Measurements from ENCODE around the gene MOBP.
"Not testable (repeated sequence)": the region's sequence is repeated elsewhere in the genome, so short reads cannot be mapped to it uniquely, and the experiment has no call there.

Gene MOBP

GRCh38 chr3:39467394-39468107, at the start of gene MOBP:
MOBP (plus strand) TSS chr3:39467680; CDS start chr3:39502070, 34,390 bp downstream.
- no peak for DNase-seq

- not testable (repeated sequence) for DNase-seq
These were observed 48.8 kb upstream of the MOBP start for GRCh38 chr3:39418556-39419225.

GRCh38 chr3:39419742-39420315, 47.7 kb upstream of the MOBP start:
- no peak for DNase-seq

- DNase-seq: no peak
These were observed 46.9 kb upstream of the MOBP start for GRCh38 chr3:39420543-39420942.

GRCh38 chr3:39423436-39423970, 44.0 kb upstream of the MOBP start:
- DNase-seq: no peak

GRCh38 chr3:39426312-39426711, 41.2 kb upstream of the MOBP start:
- no peak for DNase-seq

GRCh38 chr3:39427506-39427905, 40.0 kb upstream of the MOBP start:
- no peak for DNase-seq

GRCh38 chr3:39428745-39429201, 38.7 kb upstream of the MOBP start:
- DNase-seq: no peak

GRCh38 chr3:39429466-39429865, 38.0 kb upstream of the MOBP start:
- no peak for DNase-seq

- no peak for DNase-seq
These were observed 35.1 kb upstream of the MOBP start for GRCh38 chr3:39432342-39432741.

- DNase-seq: no peak
These were observed 33.8 kb upstream of the MOBP start for GRCh38 chr3:39433642-39434041.

- DNase-seq: no peak
These were observed 32.9 kb upstream of the MOBP start for GRCh38 chr3:39434574-39434973.

- no peak for DNase-seq
These were observed 32.3 kb upstream of the MOBP start for GRCh38 chr3:39435006-39435748.

GRCh38 chr3:39438880-39439279, 28.6 kb upstream of the MOBP start:
- DNase-seq: no peak

GRCh38 chr3:39440316-39440715, 27.2 kb upstream of the MOBP start:
- DNase-seq: no peak

- no peak for DNase-seq
These were observed 23.9 kb upstream of the MOBP start for GRCh38 chr3:39443530-39443929.

- DNase-seq: no peak
These were observed 21.6 kb upstream of the MOBP start for GRCh38 chr3:39445927-39446326.

GRCh38 chr3:39446444-39446843, 21.0 kb upstream of the MOBP start:
- DNase-seq: no peak

- DNase-seq: peak in 1 of 4 experiments; percentile 20
These were observed 19.6 kb upstream of the MOBP start for GRCh38 chr3:39447637-39448483.

GRCh38 chr3:39448506-39449233, 18.8 kb upstream of the MOBP start:
- no peak for DNase-seq

GRCh38 chr3:39449796-39450195, 17.7 kb upstream of the MOBP start:
- DNase-seq: no peak

Data from activated naive CD4-positive, alpha-beta T cell (primary cell).